ENCODE measurements around the gene SGPP2. TPM values are rescaled to one million over a fixed set of nuclear protein-coding genes. Genes with fewer than 3 reads are reported as not detected.

SGPP2 gene
- polyA plus RNA-seq, 4 donors, result 4.0 to 19.1 (median 8.1) TPM

DNA sequence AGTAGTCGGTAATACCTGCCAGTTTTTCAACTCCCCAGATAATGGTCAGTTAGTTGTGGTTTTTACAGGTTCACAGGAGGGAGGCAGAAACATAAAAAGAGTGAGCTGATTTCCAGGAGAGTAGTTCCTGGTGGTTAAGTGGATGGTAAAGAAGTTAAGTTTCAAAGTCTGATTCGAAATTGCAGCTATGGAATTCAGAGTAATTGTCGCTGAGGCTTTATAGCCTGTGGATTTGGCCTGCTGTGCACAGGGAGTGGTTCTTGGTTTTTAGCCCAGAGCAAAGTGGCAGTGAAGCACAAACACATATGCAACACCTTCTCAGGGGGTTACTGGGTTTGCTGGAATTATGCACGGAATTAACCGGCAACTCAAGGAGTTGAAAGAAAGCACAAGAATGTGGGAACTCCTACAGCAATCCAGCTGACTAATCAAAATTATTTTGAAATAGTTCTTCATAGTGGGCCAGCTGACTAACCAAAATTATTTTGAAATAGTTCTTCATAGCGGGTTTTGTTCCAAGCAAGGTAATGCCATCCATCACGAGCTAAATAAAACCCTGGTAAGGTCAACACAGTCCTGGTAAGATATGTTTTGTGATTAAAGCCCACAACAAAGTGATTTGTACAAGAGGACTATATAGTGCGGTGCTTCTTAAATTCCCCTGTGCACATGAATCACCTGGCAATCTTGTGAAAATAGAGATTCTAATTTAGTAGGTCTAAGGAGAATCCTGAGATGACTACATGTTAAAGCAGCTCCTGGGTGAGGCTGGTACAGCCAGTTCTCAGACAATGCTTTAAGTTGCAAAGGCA is 94.4 kb downstream of the SGPP2 start:
- H3K4me1 ChIP-seq (ENCODE audit: control insufficient read depth in 3 of 3, insufficient read depth in 2 of 3, low read depth in 1 of 3, low read length in 2 of 3), result peaks cover 0 to 3% (median 0%) of the 10 kb centered on the region in 3 donors
- FAIRE-seq (no peak), DNase-seq (peak; percentile 79 to 92)
- 11 to 42% (median 24%) methylated on average over 8 of the region's 8 CpGs for WGBS, 3 donors
- H3K27ac ChIP-seq (ENCODE audit: low read depth in 1 of 3, low read length in 2 of 3), result peak overlapping the region; percentile 9 to 79 (median 18)
- H3K27me3 ChIP-seq (ENCODE audit: control insufficient read depth in 3 of 3, insufficient read depth in 3 of 3, low read length in 3 of 3), result no peaks in the 10 kb centered on the region
- no peak overlapping the region for H3K4me3 ChIP-seq (ENCODE audit: low read depth in 1 of 3, low read length in 3 of 3)
- H3K36me3 ChIP-seq (ENCODE audit: control insufficient read depth in 3 of 3, insufficient read depth in 2 of 3, low read depth in 1 of 3, low read length in 3 of 3), result no peaks in the 10 kb centered on the region
- H3K9me3 ChIP-seq (ENCODE audit: control insufficient read depth in 2 of 2, insufficient read depth in 1 of 2, low read depth in 1 of 2, low read length in 1 of 2), result no peaks in the 10 kb centered on the region

DNA sequence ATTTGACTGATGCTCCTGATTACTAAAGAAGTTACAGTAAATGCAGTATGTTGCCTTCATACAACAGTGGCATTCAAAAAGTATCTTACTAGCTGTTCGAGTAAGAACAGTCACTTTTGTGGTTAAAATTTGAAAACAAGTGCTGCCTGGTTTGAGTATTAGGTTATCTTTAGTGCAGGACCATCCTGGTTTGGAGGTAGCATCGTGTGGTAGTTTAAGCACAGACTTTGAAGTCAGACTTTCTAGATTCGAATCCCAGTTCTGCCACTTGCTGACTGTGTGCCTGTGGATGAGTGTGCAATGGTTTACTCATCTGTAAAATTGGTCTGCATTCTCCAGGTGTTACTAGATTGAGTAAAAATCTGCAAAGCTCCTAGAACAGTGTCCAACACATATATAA is 96.8 kb downstream of the SGPP2 start:
- Histone ChIP-seq H3K27ac (ENCODE audit: low read depth in 1 of 3, low read length in 2 of 3) (no peak overlapping the region), H3K9me3 (ENCODE audit: control insufficient read depth in 2 of 2, insufficient read depth in 1 of 2, low read depth in 1 of 2, low read length in 1 of 2) (no peaks in the 10 kb centered on the region), H3K4me1 (ENCODE audit: control insufficient read depth in 3 of 3, insufficient read depth in 2 of 3, low read depth in 1 of 3, low read length in 2 of 3) (peaks cover 0 to 3% (median 0%) of the 10 kb centered on the region in 3 donors), H3K27me3 (ENCODE audit: control insufficient read depth in 3 of 3, insufficient read depth in 3 of 3, low read length in 3 of 3) (no peaks in the 10 kb centered on the region), H3K36me3 (ENCODE audit: control insufficient read depth in 3 of 3, insufficient read depth in 2 of 3, low read depth in 1 of 3, low read length in 3 of 3) (peaks cover 0 to 6% (median 4%) of the 10 kb centered on the region in 3 donors), H3K4me3 (ENCODE audit: low read depth in 1 of 3, low read length in 3 of 3) (no peak overlapping the region)
- FAIRE-seq (no peak), DNase-seq (no peak)
- 68 to 87% (median 77%) methylated on average over 3 of the region's 3 CpGs for WGBS, 3 donors

DNA sequence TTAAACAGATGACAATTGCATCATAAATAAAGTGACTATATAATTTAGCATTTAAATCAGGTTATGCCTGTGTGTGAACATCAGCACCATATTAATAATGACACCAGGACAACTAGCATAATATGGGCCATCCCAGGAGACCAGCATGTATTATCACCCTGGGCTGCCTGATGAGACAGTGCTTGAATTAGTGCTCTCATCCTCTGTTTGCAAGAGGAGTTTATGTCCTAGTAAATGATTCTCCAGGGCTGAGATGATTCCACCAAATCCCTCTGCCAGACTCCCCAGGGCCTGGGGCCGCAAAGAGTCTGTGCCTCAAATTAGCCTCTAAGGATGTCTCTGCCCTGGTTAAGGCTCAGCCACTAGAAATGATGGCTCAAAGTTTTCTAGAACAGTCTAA is 97.7 kb downstream of the SGPP2 start:
- DNase-seq, result no peak
- Histone ChIP-seq H3K36me3 (ENCODE audit: control insufficient read depth in 3 of 3, insufficient read depth in 2 of 3, low read depth in 1 of 3, low read length in 3 of 3) (peaks cover 0 to 6% (median 4%) of the 10 kb centered on the region in 3 donors), H3K4me3 (ENCODE audit: low read depth in 1 of 3, low read length in 3 of 3) (no peak overlapping the region), H3K4me1 (ENCODE audit: control insufficient read depth in 3 of 3, insufficient read depth in 2 of 3, low read depth in 1 of 3, low read length in 2 of 3) (peaks cover 0 to 3% (median 0%) of the 10 kb centered on the region in 3 donors), H3K27ac (ENCODE audit: low read depth in 1 of 3, low read length in 2 of 3) (no peak overlapping the region), H3K27me3 (ENCODE audit: control insufficient read depth in 3 of 3, insufficient read depth in 3 of 3, low read length in 3 of 3) (no peaks in the 10 kb centered on the region), H3K9me3 (ENCODE audit: control insufficient read depth in 2 of 2, insufficient read depth in 1 of 2, low read depth in 1 of 2, low read length in 1 of 2) (no peaks in the 10 kb centered on the region)
- no peak for FAIRE-seq
- WGBS, 3 donors, result 53 to 94% (median 93%) methylated on average over 1 of the region's 1 CpG

DNA sequence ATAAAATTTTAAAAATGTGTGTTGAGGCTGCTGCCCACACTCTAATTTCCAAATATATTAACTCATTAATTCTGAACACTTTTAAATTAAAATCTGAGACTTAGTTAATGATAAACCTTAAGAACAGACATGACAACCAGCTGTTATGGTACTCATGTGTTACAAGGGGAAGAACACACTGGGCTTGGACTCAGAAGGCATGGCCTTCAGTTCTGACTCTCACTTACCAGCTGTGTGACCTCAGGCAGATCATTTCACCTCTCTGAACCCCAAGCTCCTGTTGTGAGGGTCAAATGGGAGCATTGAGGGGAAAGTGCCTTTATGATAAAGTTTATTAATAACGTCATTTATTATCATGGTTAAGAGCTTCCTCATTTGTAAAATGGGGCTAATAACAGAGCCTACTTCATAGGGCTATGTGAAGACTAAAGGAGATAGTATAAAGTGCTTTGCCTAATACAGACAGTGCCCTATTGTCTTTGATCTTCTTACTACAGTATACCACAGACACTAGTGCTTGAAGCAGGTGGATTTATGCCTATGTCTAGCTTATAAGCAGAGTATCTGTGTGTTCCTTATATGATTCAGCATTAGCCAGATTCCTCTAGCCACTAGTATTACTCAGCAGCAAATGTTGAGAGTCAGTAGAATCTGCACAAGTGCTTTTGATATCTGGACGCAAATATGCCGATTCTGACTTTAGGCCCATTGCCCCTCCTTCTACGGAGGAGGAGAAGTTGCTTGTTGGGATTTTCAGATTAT is 99.6 kb downstream of the SGPP2 start:
- WGBS, 3 donors, result 75 to 80% (median 76%) methylated on average over 4 of the region's 4 CpGs
- Histone ChIP-seq H3K4me1 (ENCODE audit: control insufficient read depth in 3 of 3, insufficient read depth in 2 of 3, low read depth in 1 of 3, low read length in 2 of 3) (no peaks in the 10 kb centered on the region), H3K36me3 (ENCODE audit: control insufficient read depth in 3 of 3, insufficient read depth in 2 of 3, low read depth in 1 of 3, low read length in 3 of 3) (peaks cover 0 to 9% (median 4%) of the 10 kb centered on the region in 3 donors), H3K27ac (ENCODE audit: low read depth in 1 of 3, low read length in 2 of 3) (no peak overlapping the region), H3K4me3 (ENCODE audit: low read depth in 1 of 3, low read length in 3 of 3) (no peak overlapping the region), H3K9me3 (ENCODE audit: control insufficient read depth in 2 of 2, insufficient read depth in 1 of 2, low read depth in 1 of 2, low read length in 1 of 2) (no peaks in the 10 kb centered on the region), H3K27me3 (ENCODE audit: control insufficient read depth in 3 of 3, insufficient read depth in 3 of 3, low read length in 3 of 3) (no peaks in the 10 kb centered on the region)
- no peak for DNase-seq
- FAIRE-seq, result no peak

DNA sequence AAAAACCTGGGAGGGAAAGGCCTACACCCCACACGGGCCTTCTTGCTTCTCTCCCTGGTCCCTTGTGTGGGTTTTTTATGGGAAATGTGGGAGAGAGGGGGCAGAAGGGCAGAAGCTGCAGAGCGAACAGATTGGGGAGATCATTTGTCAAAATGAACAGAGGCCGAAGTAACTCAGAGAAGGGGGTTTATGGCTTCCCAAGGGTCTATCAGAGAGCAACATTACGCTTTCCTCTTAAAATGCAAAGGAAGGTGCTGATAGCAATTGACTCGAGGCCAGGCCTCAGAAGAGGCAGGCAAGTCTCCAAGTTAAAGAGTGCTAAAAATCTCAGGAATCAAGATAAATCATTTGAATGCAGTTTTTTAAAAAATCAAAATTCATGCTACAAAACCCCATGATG is 101.5 kb downstream of the SGPP2 start:
- Histone ChIP-seq H3K36me3 (ENCODE audit: control insufficient read depth in 3 of 3, insufficient read depth in 2 of 3, low read depth in 1 of 3, low read length in 3 of 3) (peaks cover 0 to 9% (median 4%) of the 10 kb centered on the region in 3 donors), H3K4me1 (ENCODE audit: control insufficient read depth in 3 of 3, insufficient read depth in 2 of 3, low read depth in 1 of 3, low read length in 2 of 3) (no peaks in the 10 kb centered on the region), H3K27me3 (ENCODE audit: control insufficient read depth in 3 of 3, insufficient read depth in 3 of 3, low read length in 3 of 3) (no peaks in the 10 kb centered on the region), H3K9me3 (ENCODE audit: control insufficient read depth in 2 of 2, insufficient read depth in 1 of 2, low read depth in 1 of 2, low read length in 1 of 2) (no peaks in the 10 kb centered on the region), H3K27ac (ENCODE audit: low read depth in 1 of 3, low read length in 2 of 3) (no peak overlapping the region), H3K4me3 (ENCODE audit: low read depth in 1 of 3, low read length in 3 of 3) (no peak overlapping the region)
- no peak for FAIRE-seq
- DNase-seq, result no peak
- 83 to 96% (median 85%) methylated on average over 5 of the region's 5 CpGs for WGBS, 3 donors

DNA sequence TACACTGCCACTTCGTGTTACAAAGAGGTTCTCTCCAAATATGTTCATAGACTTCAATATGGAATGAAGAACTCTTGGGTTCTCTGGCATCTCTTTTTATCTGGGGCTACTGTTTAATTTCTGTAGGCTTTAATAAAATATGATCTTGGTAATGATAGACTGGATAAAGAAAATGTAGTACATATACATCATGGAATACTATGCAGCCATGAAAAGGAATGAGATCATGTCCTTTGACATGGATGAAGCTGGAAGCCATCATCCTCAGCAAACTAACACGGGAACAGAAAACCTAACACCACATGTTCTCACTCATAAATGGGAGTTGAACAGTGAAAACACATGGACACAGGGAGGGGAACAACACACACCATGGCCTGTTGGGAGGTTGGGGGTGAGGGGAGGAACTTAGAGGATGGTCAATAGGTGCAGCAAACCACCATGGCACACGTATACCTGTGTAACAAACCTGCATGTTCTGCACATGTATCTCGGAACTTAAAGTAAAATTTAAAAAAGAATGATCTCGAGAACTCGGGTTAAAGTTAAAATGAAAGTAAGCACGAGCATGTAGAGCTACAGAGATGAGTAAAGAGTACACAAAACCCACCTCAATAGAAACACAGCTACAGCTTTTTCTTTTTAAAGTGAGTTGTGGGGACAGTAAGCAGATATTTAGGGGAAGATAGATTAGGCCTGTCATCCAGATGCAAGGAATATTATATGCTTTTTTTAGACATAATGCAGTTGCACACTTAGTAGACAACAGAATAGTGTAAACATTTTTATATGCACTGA is 102.3 kb downstream of the SGPP2 start:
- no peak for DNase-seq
- no peak for FAIRE-seq
- Histone ChIP-seq H3K4me1 (ENCODE audit: control insufficient read depth in 3 of 3, insufficient read depth in 2 of 3, low read depth in 1 of 3, low read length in 2 of 3) (no peaks in the 10 kb centered on the region), H3K27me3 (ENCODE audit: control insufficient read depth in 3 of 3, insufficient read depth in 3 of 3, low read length in 3 of 3) (no peaks in the 10 kb centered on the region), H3K27ac (ENCODE audit: low read depth in 1 of 3, low read length in 2 of 3) (no peak overlapping the region), H3K9me3 (ENCODE audit: control insufficient read depth in 2 of 2, insufficient read depth in 1 of 2, low read depth in 1 of 2, low read length in 1 of 2) (no peaks in the 10 kb centered on the region), H3K36me3 (ENCODE audit: control insufficient read depth in 3 of 3, insufficient read depth in 2 of 3, low read depth in 1 of 3, low read length in 3 of 3) (peaks cover 0 to 9% (median 4%) of the 10 kb centered on the region in 3 donors), H3K4me3 (ENCODE audit: low read depth in 1 of 3, low read length in 3 of 3) (no peak overlapping the region)
- 81 to 90% (median 86%) methylated on average over 7 of the region's 7 CpGs for WGBS, 3 donors

DNA sequence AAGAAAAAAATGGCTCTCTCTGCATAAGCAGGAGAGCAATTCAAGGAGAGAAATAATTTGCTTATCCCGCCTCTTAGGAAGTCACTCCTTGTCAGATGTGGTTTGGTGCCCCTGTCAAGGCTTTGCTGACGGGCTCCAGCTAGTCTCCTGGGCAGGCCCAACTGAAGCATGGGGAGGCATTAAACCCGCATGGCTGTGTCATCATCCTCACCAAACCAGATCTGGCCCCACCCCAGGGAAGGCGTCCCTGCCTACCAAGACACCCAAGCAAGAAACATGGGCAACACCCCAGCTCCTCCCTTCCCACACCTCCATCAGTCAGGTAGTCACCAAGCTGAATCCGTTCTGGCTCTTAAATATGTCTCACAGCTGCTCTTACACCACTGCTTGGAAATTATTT is 108.0 kb downstream of the SGPP2 start:
- H3K4me1 ChIP-seq (ENCODE audit: control insufficient read depth in 3 of 3, insufficient read depth in 2 of 3, low read depth in 1 of 3, low read length in 2 of 3), result no peaks in the 10 kb centered on the region
- no peaks in the 10 kb centered on the region for H3K9me3 ChIP-seq (ENCODE audit: control insufficient read depth in 2 of 2, insufficient read depth in 1 of 2, low read depth in 1 of 2, low read length in 1 of 2)
- no peak overlapping the region for H3K4me3 ChIP-seq (ENCODE audit: low read depth in 1 of 3, low read length in 3 of 3)
- WGBS, 3 donors, result 83 to 89% (median 86%) methylated on average over 5 of the region's 5 CpGs
- H3K36me3 ChIP-seq (ENCODE audit: control insufficient read depth in 3 of 3, insufficient read depth in 2 of 3, low read depth in 1 of 3, low read length in 3 of 3), result peaks cover 0 to 5% (median 2%) of the 10 kb centered on the region in 3 donors
- H3K27ac ChIP-seq (ENCODE audit: low read depth in 1 of 3, low read length in 2 of 3), result no peak overlapping the region
- H3K27me3 ChIP-seq (ENCODE audit: control insufficient read depth in 3 of 3, insufficient read depth in 3 of 3, low read length in 3 of 3), result no peaks in the 10 kb centered on the region
- DNase-seq, result no peak
- no peak for FAIRE-seq

DNA sequence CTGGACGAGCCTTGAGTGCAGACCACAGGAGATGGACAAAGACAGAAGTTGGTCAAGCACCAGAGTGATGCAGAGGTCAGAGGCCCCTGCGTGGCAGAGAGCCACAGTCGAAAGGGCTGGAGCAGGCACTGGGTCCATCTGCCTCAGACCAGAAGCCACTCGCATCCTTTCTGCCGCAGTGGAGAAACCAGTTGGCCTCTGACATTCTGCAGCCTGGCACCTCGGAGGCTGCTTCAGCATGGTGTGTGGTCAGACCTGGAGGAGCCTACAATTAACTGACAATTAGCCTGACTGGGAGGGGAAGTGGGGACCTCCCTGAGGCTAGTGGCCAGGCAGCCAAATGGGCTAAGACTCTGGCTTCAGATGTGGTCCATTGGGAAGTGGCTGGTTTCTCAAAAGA is 111.1 kb downstream of the SGPP2 start:
- no peaks in the 10 kb centered on the region for H3K4me1 ChIP-seq (ENCODE audit: control insufficient read depth in 3 of 3, insufficient read depth in 2 of 3, low read depth in 1 of 3, low read length in 2 of 3)
- no peak overlapping the region for H3K4me3 ChIP-seq (ENCODE audit: low read depth in 1 of 3, low read length in 3 of 3)
- H3K27ac ChIP-seq (ENCODE audit: low read depth in 1 of 3, low read length in 2 of 3), result no peak overlapping the region
- FAIRE-seq (no peak), DNase-seq (no peak)
- H3K9me3 ChIP-seq (ENCODE audit: control insufficient read depth in 2 of 2, insufficient read depth in 1 of 2, low read depth in 1 of 2, low read length in 1 of 2), result no peaks in the 10 kb centered on the region
- H3K36me3 ChIP-seq (ENCODE audit: control insufficient read depth in 3 of 3, insufficient read depth in 2 of 3, low read depth in 1 of 3, low read length in 3 of 3), result peaks cover 0 to 4% (median 2%) of the 10 kb centered on the region in 3 donors
- H3K27me3 ChIP-seq (ENCODE audit: control insufficient read depth in 3 of 3, insufficient read depth in 3 of 3, low read length in 3 of 3), result peaks cover 0 to 2% (median 0%) of the 10 kb centered on the region in 3 donors
- WGBS, 3 donors, result 77 to 94% (median 79%) methylated on average over 6 of the region's 6 CpGs
